Activated T-helper 17 cell treated with anti-CD3 and anti-CD28 coated beads, Interleukin-2, amount 50 U/mL, for 72 hours (primary cell): Measurements from ENCODE around the gene TSHZ2. TPM values are rescaled to one million over a fixed set of nuclear protein-coding genes. Genes with fewer than 3 reads are reported as not detected.

Experiments used
- ATAC-seq: fragments of 150-1000 bp; cut with Tn5 transposase; replicated peaks from 2 replicates; pipeline ENCODE4 v1.10.0; 2021; ENCODE audit warnings: mild to moderate bottlenecking, moderate library complexity
- H3K27ac Mint-ChIP-seq: one replicate; pipeline ENCODE4 v1.8.0; 2022; ENCODE audit warnings: mixed read lengths
- H3K27me3 Mint-ChIP-seq: one replicate; pipeline ENCODE4 v1.8.0; 2022; ENCODE audit warnings: mixed read lengths
- H3K36me3 Mint-ChIP-seq: one replicate; pipeline ENCODE4 v1.8.0; 2022; ENCODE audit warnings: low read depth, mild to moderate bottlenecking, mixed read lengths
- H3K4me1 Mint-ChIP-seq: one replicate; pipeline ENCODE4 v1.8.0; 2022; ENCODE audit warnings: mixed read lengths
- H3K4me3 Mint-ChIP-seq: one replicate; pipeline ENCODE4 v1.8.0; 2022; ENCODE audit warnings: mild to moderate bottlenecking, mixed read lengths
- H3K9me3 Mint-ChIP-seq: one replicate; pipeline ENCODE4 v1.8.0; 2022; ENCODE audit warnings: mixed read lengths
- total RNA-seq, 2 donors: library from RNA; stranded (reverse); gene quantifications; one replicate each; pipeline ENCODE4 v1.2.3, GENCODE V29; 2022

The TSHZ2 gene
- total RNA-seq, 2 donors from 2014 or later = 29.8 to 58.2 TPM

DNA sequence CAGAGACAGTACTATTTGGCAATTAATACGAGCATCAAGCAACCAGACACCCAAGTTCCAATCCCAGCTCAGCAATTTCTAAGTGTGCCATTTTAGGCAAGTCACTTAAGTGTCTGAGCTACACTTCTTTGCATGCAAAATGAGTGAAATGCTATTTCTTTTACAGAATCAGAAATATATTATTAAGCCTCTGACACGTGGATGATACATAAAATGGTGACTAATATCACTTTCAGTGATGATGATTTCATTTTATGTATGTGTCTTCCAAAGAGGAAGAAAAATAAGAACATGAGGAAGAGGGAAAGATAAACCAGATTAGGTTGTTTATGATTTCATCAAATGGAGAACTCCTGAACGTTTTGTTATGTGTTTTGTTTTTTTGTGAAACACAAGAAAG lies 158.6 kb downstream of the TSHZ2 start:
- H3K27me3 Mint-ChIP-seq = peaks cover 6% of the 10 kb centered on the region
- H3K4me3 Mint-ChIP-seq = no peak overlapping the region
- no peak overlapping the region for H3K27ac Mint-ChIP-seq
- ATAC-seq = no peak
- H3K4me1 Mint-ChIP-seq = peaks cover 23% of the 10 kb centered on the region
- peaks cover 3% of the 10 kb centered on the region for H3K9me3 Mint-ChIP-seq
- H3K36me3 Mint-ChIP-seq = peaks cover 9% of the 10 kb centered on the region

DNA sequence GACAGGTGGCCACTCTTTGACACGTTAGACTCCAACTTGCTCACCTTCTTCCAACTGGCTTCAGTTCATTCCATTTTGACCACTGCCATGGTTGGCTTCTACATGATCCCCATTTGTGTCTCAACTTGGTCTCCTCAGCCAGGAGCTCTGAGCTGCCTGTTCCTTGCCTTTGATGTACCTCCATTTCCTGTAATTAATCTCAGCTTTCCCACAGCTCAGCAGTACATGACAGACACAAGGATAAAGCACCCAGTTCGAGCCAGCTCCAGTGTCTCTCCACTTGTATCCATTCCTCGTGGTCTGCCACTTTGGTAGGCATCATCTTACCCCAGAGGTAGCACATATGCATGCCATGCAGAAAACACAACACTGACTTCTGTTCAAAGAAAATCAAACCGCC lies 161.0 kb downstream of the TSHZ2 start:
- ATAC-seq = no peak
- peaks cover 9% of the 10 kb centered on the region for H3K36me3 Mint-ChIP-seq
- H3K4me3 Mint-ChIP-seq = no peak overlapping the region
- H3K27me3 Mint-ChIP-seq = peaks cover 12% of the 10 kb centered on the region
- H3K9me3 Mint-ChIP-seq = peaks cover 3% of the 10 kb centered on the region
- H3K27ac Mint-ChIP-seq = peak overlapping the region; percentile 58
- peaks cover 21% of the 10 kb centered on the region for H3K4me1 Mint-ChIP-seq

DNA sequence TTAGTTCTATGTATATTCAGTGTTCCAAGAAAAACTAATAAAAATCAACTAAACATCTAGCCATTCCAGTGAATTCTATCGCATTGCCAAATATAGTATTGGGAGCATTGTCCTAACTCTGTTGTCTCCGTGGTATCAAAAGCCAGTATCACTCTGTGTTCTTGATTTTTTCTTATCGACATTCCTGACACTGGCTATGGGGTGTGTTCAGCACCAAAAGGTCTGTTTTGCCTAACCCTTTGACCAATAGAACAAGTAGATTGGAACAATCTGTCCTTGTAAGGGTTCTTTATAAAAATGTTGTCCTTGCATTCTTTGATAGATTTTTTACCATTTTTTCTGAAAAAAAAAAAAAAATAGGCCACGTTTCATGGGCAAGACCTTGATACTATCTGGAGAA lies 161.5 kb downstream of the TSHZ2 start:
- ATAC-seq = no peak
- Mint-ChIP-seq H3K36me3 (peaks cover 14% of the 10 kb centered on the region), H3K27me3 (peaks cover 12% of the 10 kb centered on the region), H3K4me1 (peaks cover 26% of the 10 kb centered on the region), H3K9me3 (peaks cover 3% of the 10 kb centered on the region), H3K27ac (no peak overlapping the region), H3K4me3 (no peak overlapping the region)

DNA sequence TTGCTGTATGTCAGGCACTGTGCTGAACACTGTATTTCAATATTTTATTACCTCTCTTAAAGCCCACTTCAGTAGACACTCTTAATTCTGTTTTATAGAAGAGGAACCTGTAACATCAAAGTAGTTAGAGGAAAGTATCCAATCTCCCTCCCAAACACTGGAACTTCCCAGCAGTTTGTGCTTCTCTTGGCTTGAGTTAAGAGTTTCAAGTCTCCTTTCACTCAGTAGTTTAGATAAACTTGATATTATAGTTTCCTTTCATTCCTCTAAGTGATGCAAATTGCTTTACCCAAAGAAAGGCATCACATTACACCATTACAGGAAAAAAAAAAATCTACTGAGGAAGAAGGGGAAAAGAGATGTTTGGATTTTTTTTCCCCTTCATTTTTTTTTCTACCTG lies 164.3 kb downstream of the TSHZ2 start:
- Mint-ChIP-seq H3K36me3 (peaks cover 21% of the 10 kb centered on the region), H3K9me3 (peaks cover 3% of the 10 kb centered on the region)

DNA sequence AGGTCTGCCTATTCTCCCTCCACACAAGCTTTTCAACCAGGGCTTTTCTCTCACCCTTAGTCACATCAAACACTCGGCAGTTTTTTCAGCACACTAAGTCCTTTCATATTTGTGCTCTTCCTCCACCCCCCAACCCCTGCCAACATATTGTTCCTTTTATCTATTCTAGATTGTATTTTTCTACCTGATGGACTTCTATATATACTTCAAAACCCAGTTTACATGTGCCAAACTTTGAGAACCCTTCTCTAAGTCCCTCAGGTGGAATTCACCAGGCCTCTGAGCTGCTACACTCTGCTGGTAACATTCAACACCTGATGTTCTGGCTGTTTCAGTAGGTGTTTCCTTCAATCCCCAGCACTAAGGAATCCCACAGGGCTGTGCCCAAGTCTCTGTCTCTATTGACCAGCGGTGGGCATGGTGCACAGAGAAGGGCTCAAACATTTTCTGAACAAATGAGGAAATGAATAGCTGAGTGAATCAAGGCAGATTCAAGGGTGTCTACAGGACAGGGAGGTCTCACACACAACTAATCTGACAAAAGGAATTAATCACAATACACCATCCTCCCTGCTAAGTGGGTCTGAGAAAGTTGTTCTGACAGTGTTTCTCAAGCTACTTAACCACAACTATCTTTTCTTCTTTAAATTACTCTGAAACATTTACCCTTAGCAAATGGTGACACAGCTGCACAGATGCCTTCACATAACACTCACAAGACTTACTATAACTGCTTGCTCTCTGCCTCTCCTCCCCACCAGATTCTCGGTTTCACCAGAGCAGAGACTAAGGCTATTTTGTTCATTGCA lies 166.5 kb downstream of the TSHZ2 start:
- peaks cover 6% of the 10 kb centered on the region for H3K27me3 Mint-ChIP-seq
- H3K9me3 Mint-ChIP-seq = peaks cover 3% of the 10 kb centered on the region
- H3K4me1 Mint-ChIP-seq = peaks cover 22% of the 10 kb centered on the region
- peak overlapping the region; percentile 33 for H3K4me3 Mint-ChIP-seq
- H3K36me3 Mint-ChIP-seq = peaks cover 20% of the 10 kb centered on the region
- H3K27ac Mint-ChIP-seq = peak overlapping the region; percentile 79
- ATAC-seq = peak; percentile 86

More for the DNA sequence above, 164.3 kb downstream of the TSHZ2 start:
- no peak for ATAC-seq
- Mint-ChIP-seq H3K27me3 (peaks cover 12% of the 10 kb centered on the region), H3K27ac (no peak overlapping the region), H3K4me1 (peaks cover 34% of the 10 kb centered on the region), H3K4me3 (no peak overlapping the region)

DNA sequence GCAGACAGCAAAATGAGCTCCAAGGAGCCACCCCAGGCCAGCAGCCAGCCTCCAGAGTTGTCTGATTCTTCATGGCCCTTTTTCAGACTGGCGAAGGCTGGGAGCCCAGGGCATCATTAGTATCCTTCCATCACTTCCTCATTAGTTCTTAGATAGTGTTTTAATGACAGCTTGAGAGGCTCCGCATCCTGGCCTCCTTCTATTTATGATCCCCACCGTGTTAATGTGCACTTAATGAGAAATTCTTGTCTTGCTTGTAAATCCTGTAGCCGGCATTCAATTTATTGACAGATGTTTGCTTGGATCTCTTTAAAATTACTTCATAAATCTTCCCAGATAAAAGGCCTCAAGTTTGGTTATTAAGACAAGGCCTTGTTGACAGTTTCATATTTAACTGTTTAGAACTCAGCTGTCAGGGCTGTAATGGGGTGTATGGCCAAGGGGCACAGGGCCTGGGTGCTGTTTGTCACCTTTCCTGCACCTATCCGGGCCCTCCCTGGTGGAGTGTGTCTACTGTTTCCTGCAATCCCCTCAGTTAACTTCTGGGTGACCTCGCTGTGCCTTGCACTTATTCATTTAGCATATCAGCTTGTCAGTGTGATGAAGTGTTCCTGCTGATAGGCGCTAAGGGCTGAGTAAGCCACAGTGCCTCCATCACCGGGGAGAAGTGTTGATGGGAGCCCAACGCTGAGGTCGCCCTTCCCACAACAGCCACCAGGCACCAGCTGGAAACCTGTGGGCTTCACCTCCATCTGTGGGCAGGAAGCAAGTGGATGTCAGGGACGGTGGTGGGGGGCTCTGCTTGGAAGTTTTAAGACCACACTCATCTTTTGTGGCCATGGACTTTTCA lies 169.3 kb downstream of the TSHZ2 start:
- ATAC-seq = no peak
- peaks cover 20% of the 10 kb centered on the region for H3K36me3 Mint-ChIP-seq
- H3K9me3 Mint-ChIP-seq = peaks cover 3% of the 10 kb centered on the region
- H3K27me3 Mint-ChIP-seq = peaks cover 3% of the 10 kb centered on the region
- no peak overlapping the region for H3K27ac Mint-ChIP-seq
- H3K4me3 Mint-ChIP-seq = no peak overlapping the region
- peaks cover 30% of the 10 kb centered on the region for H3K4me1 Mint-ChIP-seq

DNA sequence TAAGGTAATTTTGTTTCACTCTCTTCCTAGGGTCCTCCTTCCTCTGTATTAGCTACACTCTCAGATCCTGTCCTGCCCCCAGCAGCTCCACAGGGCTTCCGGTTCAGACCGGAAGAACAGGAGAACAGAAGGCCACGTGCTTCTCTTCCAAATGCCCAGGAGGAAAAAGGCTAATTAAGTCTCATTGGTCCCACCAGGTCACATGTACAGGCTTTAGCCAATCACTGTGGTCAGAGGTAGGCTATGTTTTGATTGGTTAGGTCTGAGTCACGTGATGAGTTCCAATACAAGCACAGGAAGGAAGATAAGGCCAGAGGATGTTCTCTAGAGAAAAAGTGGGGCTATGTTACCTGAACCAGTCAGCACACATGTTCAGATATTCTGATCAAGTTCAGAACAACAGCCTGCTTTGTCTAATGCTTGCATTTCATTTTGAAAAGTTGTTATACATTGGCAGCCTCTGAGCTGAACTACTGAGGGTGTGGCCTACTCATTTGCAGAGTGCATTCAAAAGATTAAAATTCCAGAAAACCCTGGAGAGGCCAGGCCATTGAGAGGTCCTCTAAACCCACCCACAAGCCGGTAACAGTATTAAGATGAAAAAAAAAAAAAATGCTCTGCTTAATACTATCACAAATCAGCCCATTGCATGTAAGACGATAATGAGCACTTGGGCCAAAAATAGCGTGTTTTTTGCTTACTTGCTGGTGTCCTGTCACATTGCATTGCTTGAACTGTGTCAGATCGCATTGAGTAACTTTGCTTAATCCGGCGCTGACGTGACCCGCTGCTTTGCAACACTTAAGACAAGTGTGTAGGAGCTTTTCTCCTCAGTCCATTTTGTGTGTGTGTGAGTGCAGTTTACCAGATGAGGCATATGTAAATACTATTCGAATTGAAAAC lies 170.3 kb downstream of the TSHZ2 start:
- Mint-ChIP-seq H3K27ac (no peak overlapping the region), H3K4me1 (peaks cover 36% of the 10 kb centered on the region), H3K27me3 (peaks cover 1% of the 10 kb centered on the region), H3K4me3 (no peak overlapping the region), H3K9me3 (peaks cover 3% of the 10 kb centered on the region), H3K36me3 (peaks cover 20% of the 10 kb centered on the region)
- ATAC-seq = no peak

DNA sequence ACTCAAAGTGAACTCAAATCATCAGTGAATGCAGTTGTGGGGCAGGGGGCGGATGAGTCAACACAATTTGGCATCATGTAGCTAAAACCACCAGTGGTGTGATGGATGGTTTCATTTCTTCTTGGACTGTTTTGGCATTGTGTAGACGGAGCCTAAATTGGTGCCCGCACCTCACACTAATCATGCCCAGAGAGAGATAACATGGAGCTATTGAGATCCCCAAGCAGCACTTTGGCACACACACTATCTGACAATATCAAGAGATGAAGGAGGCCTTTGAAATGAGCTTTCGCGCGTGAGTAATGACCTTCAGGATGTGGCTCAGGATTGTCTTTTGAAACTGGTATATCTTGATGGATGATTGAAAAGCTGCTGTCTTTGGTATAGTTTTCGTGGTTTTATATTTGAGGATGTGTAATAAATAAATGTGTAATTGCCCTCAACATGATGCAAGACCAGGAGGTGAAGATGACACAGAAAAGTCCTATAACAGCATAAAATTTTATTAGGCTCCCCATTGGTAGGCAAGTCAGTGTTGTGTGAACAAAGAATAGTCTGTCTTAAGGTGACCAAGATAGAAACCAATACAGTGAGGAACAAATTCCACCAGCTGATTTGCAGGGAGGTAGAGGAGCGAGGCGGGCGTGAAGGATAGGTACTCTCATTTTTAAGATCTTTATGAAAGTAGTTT lies 174.2 kb downstream of the TSHZ2 start:
- Mint-ChIP-seq H3K4me1 (peaks cover 31% of the 10 kb centered on the region), H3K4me3 (peak overlapping the region; percentile 49), H3K27ac (peak overlapping the region; percentile 63), H3K36me3 (peaks cover 9% of the 10 kb centered on the region), H3K9me3 (peaks cover 3% of the 10 kb centered on the region), H3K27me3 (no peaks in the 10 kb centered on the region)
- peak; percentile 82 for ATAC-seq

DNA sequence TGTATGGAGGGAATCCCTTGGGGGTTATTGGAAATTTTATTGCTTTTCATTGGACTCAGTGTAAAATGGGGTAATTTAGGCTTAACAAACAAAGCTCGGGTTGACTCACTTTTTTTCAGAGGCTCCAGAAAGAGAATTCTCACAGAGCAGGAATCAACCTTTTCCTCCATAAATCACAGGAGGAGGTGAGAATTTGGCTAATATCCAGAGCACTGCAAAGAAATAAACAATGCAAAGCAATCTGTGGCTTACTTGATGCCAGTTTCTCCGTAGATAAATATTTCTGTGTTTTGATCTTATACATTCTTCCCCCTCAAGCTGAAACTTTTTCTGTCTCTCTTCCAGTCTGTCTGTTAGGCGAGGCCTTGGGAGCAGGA lies 176.6 kb downstream of the TSHZ2 start:
- Mint-ChIP-seq H3K27ac (no peak overlapping the region), H3K36me3 (no peaks in the 10 kb centered on the region), H3K9me3 (no peaks in the 10 kb centered on the region), H3K4me1 (peaks cover 32% of the 10 kb centered on the region), H3K4me3 (peak overlapping the region; percentile 2), H3K27me3 (no peaks in the 10 kb centered on the region)
- ATAC-seq = no peak

DNA sequence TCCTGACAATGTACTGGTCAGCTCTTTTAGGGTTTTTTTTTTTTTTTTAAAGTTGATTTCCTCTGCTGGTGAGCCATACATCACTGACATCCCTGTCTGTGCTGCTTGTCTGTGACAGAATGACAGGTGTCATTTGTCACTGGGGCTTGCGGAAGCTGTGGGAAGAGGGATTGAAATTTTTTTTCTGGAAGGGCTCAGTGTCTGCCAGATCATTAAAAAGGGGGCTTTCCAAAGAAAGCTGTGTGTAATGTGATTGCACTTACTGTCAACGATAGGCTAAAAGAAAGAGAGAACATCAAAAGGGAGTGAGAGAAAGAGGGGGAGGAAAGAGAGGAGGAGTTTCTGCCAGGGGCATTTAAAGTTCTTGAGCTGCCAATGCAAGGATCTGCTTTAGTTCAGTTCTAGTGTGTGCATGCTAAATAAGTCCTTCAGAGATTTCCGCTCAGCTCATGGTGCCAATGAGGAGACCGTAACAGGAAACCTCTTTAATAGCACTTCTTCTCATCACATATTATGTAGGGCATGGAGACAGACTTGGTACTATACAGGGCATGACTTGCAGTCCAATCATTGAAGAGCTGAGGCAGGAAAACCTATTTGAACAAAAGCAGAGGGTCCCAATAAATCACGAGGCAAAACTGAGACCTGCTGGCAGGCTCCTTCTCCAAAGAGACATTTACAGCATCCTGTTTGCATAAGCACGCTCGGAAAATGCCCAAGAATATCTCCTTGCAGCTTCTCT lies 177.2 kb downstream of the TSHZ2 start:
- H3K27ac Mint-ChIP-seq = no peak overlapping the region
- H3K4me1 Mint-ChIP-seq = peaks cover 34% of the 10 kb centered on the region
- no peaks in the 10 kb centered on the region for H3K9me3 Mint-ChIP-seq
- no peak for ATAC-seq
- H3K27me3 Mint-ChIP-seq = no peaks in the 10 kb centered on the region
- peak overlapping the region; percentile 2 for H3K4me3 Mint-ChIP-seq
- no peaks in the 10 kb centered on the region for H3K36me3 Mint-ChIP-seq

DNA sequence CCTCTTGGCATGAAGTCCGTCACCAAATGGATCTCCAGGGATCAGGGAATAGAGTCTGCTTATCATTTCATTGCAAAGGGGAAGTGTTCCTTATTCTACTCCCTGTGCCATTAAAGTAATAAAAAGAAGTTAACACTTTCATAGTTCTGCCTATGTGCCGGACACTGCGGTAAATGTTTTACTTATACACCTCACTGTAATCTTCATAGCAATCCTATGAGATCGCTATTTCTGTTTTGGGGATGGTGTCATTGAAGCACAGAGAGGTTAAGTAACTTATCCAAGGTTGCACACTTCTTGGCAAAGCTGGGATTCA lies 177.7 kb downstream of the TSHZ2 start:
- no peaks in the 10 kb centered on the region for H3K9me3 Mint-ChIP-seq
- no peak overlapping the region for H3K27ac Mint-ChIP-seq
- ATAC-seq = no peak
- no peaks in the 10 kb centered on the region for H3K36me3 Mint-ChIP-seq
- no peak overlapping the region for H3K4me3 Mint-ChIP-seq
- H3K4me1 Mint-ChIP-seq = peaks cover 40% of the 10 kb centered on the region
- no peaks in the 10 kb centered on the region for H3K27me3 Mint-ChIP-seq

DNA sequence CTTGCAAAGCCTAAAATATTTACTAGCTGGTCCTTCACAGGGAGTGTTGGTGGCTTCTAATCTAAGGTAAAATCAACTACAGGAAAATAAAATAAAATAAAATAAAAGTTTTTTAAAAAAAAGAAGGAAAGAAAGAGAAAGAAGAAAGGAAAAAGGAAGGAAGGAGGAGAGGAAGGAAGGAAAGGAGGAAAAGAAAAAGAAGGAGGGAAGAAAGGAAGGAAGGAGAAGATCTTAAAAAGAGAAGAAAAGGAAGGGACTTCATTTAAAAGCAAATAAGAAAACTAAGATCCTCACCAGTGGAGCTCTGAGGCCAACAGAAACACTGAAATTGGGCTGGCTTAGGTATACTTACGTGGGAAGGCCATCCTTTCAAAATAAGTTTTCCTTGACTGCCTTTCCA lies 178.4 kb downstream of the TSHZ2 start:
- H3K27ac Mint-ChIP-seq = no peak overlapping the region
- no peak overlapping the region for H3K4me3 Mint-ChIP-seq
- H3K27me3 Mint-ChIP-seq = no peaks in the 10 kb centered on the region
- H3K36me3 Mint-ChIP-seq = no peaks in the 10 kb centered on the region
- no peak for ATAC-seq
- H3K4me1 Mint-ChIP-seq = peaks cover 44% of the 10 kb centered on the region
- no peaks in the 10 kb centered on the region for H3K9me3 Mint-ChIP-seq

DNA sequence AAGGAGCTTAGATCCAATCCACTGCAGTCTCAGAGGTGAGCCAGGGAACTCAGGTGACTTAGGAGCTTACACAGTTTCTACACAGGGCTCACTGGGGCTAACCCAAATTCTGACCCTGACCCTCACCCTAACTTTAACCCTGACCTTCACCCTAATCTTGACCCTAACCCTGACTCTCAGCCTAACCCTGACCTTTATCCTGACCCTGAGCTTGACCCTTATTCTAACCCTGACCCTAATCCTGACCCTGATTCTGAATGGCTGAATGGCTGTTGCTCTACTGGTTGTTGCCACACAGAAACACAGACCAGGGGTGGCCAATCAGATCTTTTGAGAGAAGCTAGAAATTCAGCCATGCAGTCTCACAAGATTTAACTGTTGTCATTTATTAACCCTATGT lies 180.1 kb downstream of the TSHZ2 start:
- H3K4me1 Mint-ChIP-seq = peaks cover 28% of the 10 kb centered on the region
- H3K27me3 Mint-ChIP-seq = no peaks in the 10 kb centered on the region
- H3K9me3 Mint-ChIP-seq = no peaks in the 10 kb centered on the region
- no peak overlapping the region for H3K4me3 Mint-ChIP-seq
- no peaks in the 10 kb centered on the region for H3K36me3 Mint-ChIP-seq
- ATAC-seq = no peak
- H3K27ac Mint-ChIP-seq = no peak overlapping the region
